Measurements from ENCODE around the gene CUL9. TPM values are rescaled to one million over a fixed set of nuclear protein-coding genes. Genes with fewer than 3 reads are reported as not detected.

The CUL9 gene
- total RNA-seq, 1 donor from 2014 or later: 14.1 TPM

GRCh38 chr6:43174263-43175112, 7.5 kb upstream of the CUL9 start:
- H3K9ac ChIP-seq: no peak overlapping the region
- H3K27me3 Mint-ChIP-seq (ENCODE audit: insufficient read depth, low read depth): peaks cover 5% of the 10 kb centered on the region
- H3K27ac ChIP-seq: peak overlapping the region; percentile 78
- peaks cover 40% of the 10 kb centered on the region for H4K20me1 ChIP-seq (ENCODE audit: low read depth)
- H3K27me3 ChIP-seq: no peaks in the 10 kb centered on the region
- H3K36me3 ChIP-seq: no peaks in the 10 kb centered on the region
- DNase-seq (ENCODE audit: low spot score): peak; percentile 98
- peaks cover 41% of the 10 kb centered on the region for H3K79me2 ChIP-seq (ENCODE audit: low read depth)
- no peak overlapping the region for H2AFZ ChIP-seq (replicated peaks)
- peak overlapping the region; percentile 98 for H3K27ac Mint-ChIP-seq
- H3K9me3 ChIP-seq (ENCODE audit: low read depth): no peaks in the 10 kb centered on the region
- peak overlapping the region; percentile 97 for H3K4me3 ChIP-seq
- H3K4me1 Mint-ChIP-seq: peaks cover 34% of the 10 kb centered on the region
- TF ChIP-seq EZH2 (IDR thresholded peaks at IDR 0.05): no peak
- peak; percentile 34 for TF ChIP-seq CTCF (IDR thresholded peaks at IDR 0.05)
- no peak for TF ChIP-seq EZH2phosphoT487 (IDR thresholded peaks at IDR 0.05)
- H3K4me3 Mint-ChIP-seq: peak overlapping the region; percentile 95
- H3F3A ChIP-seq (ENCODE audit: low read depth): peaks cover 34% of the 10 kb centered on the region
- H3K9me3 Mint-ChIP-seq: no peaks in the 10 kb centered on the region
- H3K4me2 ChIP-seq: peak overlapping the region; percentile 84
- H3K4me1 ChIP-seq: peaks cover 16% of the 10 kb centered on the region
- peaks cover 17% of the 10 kb centered on the region for H3K36me3 Mint-ChIP-seq

- Mint-ChIP-seq H3K27me3 (ENCODE audit: insufficient read depth, low read depth) (peaks cover 5% of the 10 kb centered on the region), H3K4me1 (peaks cover 29% of the 10 kb centered on the region), H3K36me3 (peaks cover 17% of the 10 kb centered on the region), H3K27ac (peak overlapping the region; percentile 60), H3K4me3 (no peak overlapping the region), H3K9me3 (no peaks in the 10 kb centered on the region)
- H3K27me3 ChIP-seq: no peaks in the 10 kb centered on the region
- H3K4me3 ChIP-seq: no peak overlapping the region
- no peak overlapping the region for H3K27ac ChIP-seq
- H2AFZ ChIP-seq (replicated peaks): no peak overlapping the region
- TF ChIP-seq CTCF (IDR thresholded peaks at IDR 0.05) (no peak), EZH2phosphoT487 (IDR thresholded peaks at IDR 0.05) (no peak)
- peaks cover 16% of the 10 kb centered on the region for H3K4me1 ChIP-seq
- peaks cover 25% of the 10 kb centered on the region for H3F3A ChIP-seq (ENCODE audit: low read depth)
- no peaks in the 10 kb centered on the region for H3K9me3 ChIP-seq (ENCODE audit: low read depth)
- no peak for DNase-seq (ENCODE audit: low spot score)
- no peak overlapping the region for H3K9ac ChIP-seq
- no peaks in the 10 kb centered on the region for H3K36me3 ChIP-seq
- H3K4me2 ChIP-seq: no peak overlapping the region
- H4K20me1 ChIP-seq (ENCODE audit: low read depth): peaks cover 40% of the 10 kb centered on the region
- H3K79me2 ChIP-seq (ENCODE audit: low read depth): peaks cover 41% of the 10 kb centered on the region
These were observed 6.1 kb upstream of the CUL9 start for GRCh38 chr6:43175676-43176422.

GRCh38 chr6:43176423-43176786, 5.6 kb upstream of the CUL9 start:
- no peak for DNase-seq (ENCODE audit: low spot score)
- Histone ChIP-seq H3K4me2 (no peak overlapping the region), H3K4me1 (peaks cover 16% of the 10 kb centered on the region), H3K79me2 (ENCODE audit: low read depth) (peaks cover 41% of the 10 kb centered on the region), H3K36me3 (no peaks in the 10 kb centered on the region), H3K4me3 (no peak overlapping the region), H3K9ac (no peak overlapping the region), H3K27ac (no peak overlapping the region), H3K27me3 (no peaks in the 10 kb centered on the region), H3K9me3 (ENCODE audit: low read depth) (no peaks in the 10 kb centered on the region), H4K20me1 (ENCODE audit: low read depth) (peaks cover 40% of the 10 kb centered on the region), H2AFZ (replicated peaks) (no peak overlapping the region), H3F3A (ENCODE audit: low read depth) (peaks cover 30% of the 10 kb centered on the region)
- Mint-ChIP-seq H3K9me3 (no peaks in the 10 kb centered on the region), H3K4me3 (no peak overlapping the region), H3K4me1 (peaks cover 33% of the 10 kb centered on the region), H3K27me3 (ENCODE audit: insufficient read depth, low read depth) (peaks cover 5% of the 10 kb centered on the region), H3K36me3 (peaks cover 17% of the 10 kb centered on the region), H3K27ac (peak overlapping the region; percentile 60)
- TF ChIP-seq EZH2 (IDR thresholded peaks at IDR 0.05): no peak
- TF ChIP-seq EZH2phosphoT487 (IDR thresholded peaks at IDR 0.05): no peak
- TF ChIP-seq CTCF (IDR thresholded peaks at IDR 0.05): no peak

All from neural progenitor cell (in vitro differentiated cells).